HG03442 (cell line): ENCODE results near the gene ORC4.

Experiments used
- ATAC-seq: cut with Tn5 transposase; IDR thresholded peaks from one replicate; pipeline ENCODE4 v1.9.1; 2021; ENCODE audit warnings: mild to moderate bottlenecking, moderate library complexity; ENCODE audit not compliant: unreplicated experiment

Gene ORC4

GRCh38 chr2:148020111-148021058, at the start of gene ORC4:
ORC4 (minus strand) TSS chr2:148020737; CDS start chr2:147975958, 44,779 bp downstream.
- ATAC-seq, result peak; percentile 66

DNA sequence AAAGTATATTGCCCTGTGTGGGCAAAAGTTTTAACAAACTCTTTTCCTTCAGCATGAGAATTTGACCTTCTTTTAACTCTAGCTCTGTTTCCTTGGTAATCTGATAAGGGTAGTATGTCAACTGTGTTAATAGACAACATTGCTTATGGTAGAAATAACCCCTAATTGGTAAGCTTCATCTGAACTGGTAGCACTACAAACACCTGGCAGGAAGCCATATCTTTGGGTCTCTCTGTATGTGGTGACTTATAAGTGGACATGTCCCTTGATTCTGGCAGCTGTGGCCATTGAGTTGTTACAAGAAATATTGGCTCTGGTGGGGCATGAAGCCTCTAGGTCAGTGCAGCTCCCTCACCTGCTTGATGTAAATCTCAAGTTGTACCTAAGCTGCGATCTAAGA, 47.3 kb upstream of the ORC4 start:
- no peak for ATAC-seq

DNA sequence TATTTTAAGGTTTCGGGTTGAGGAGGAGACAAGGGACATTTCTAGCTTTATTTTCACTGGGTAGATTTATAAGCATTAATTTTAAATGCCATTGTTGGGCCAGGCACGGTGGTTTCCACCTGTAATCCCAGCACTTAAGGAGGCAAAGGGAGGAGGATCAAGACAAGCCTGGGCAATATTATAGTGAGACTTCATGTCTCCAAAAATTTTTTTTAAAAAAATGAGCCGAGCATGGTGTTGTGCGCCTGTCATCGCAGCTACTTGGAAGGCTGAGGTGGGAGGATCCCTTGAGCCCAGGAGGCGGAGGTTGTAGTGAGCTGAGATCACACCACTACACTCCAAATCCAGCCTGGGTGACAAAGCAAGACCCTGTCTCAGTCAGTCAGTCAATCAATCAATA, 45.4 kb upstream of the ORC4 start:
- no peak for ATAC-seq

DNA sequence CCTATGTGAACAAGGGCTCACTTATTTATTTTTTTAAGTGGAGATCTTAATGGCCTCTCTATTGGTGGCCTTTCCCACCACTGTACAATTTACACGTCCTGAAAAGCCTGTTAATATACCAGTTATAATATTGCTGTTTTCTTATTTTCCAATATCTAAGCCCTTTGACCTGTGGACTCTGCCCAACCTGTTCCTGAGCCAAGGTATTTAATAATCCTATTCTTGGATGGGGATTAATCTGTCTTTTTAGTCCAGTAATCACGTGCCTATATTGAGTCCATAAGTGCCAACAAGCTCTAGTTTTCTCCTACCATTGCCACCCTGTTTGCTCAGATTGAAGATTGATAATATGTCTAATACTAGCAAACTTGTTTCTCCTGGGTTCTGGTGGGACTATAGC, 43.1 kb upstream of the ORC4 start:
- ATAC-seq, result no peak

DNA sequence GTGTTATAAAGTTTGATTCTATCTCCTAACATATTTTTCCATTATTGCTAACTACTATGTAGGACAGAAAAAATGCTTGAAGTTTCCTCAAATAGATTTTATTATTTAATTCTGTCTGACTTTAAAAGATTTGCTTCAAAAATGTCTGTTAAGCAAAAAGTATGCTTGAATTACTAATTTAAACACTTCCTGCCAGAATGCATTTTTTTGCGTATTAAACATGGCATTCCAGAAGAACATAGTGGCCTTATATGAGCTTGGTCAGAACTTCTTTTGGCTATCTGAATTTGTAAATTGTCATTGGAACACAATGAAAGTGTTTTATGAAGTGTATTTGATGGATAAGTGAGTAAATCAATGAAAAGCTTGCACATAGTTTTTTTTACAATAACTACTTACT, 38.1 kb upstream of the ORC4 start:
- ATAC-seq, result no peak

DNA sequence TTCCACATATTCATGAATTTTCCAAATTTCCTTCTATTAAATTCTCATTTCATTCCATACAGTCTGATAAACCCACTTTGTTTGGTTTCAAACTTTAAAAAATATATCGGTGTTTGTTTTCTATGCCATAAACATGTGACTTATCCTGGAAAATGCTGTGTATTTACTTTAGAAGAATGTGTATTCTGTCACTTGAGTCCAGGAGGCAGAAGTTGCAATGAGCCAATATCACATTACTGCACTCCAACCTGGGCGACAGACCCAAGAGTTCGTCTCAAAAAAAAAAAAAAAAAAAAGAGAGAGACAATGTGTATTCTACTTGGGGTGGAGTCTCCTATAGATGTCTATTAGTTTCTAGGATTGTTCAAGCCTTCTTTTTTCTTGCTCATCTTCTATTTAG, 32.1 kb upstream of the ORC4 start:
- no peak for ATAC-seq

- no peak for ATAC-seq
Observed at GRCh38 chr2:148049284-148049683, 28.7 kb upstream of the ORC4 start.

DNA sequence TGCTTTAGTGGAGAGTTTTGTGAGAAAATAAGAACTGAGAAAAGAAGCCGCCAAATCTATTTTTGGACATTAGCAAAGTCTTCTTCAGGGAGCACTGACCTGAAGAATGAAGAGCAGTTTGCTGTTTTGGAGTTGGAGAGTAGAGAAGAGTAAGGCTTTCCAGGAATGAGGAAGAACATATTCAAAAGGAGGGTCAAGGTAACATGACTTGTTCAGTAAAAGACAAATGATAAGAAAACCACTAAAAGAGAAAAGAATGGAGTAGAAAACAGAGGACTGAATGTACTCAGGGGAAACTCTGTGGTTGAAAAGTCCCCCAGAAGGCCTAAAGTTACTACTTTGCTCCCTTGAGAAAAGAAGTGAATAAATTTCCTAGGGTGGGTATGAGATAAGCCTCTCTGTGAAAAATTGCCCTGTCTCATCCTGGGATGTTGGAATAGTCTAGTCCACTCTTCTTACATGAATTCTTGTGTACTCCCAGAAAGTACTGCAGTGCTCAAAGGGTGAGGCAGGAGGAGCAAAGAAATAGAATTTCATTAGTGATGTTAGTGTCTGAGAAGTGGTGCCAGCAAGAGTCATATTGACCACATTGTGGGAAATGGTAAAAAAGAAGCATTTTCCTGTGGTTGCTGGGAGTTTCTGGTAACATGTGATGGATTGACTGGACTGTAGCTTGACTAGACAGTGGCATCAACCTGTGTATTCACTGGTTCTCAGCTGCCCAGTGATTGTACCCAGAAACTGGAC, 28.1 kb upstream of the ORC4 start:
- peak; percentile 68 for ATAC-seq

DNA sequence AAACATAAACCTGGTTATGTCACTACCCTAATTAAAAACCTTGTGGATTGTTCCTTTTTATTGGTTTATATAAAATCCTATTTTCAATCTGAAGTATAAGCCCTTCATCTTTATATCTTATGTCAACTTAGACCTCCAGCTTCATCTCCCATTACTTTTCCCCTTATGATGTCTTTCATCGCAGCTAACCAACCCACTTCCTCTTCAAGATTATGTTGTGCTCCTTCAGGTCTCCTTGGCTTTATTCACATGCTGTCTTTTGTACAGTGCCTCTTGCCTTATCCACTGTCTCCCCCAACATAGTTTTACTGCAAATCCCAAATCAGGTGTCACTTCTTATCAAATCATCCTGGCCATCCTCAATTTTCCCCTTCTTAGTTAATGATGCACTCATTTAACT, 26.3 kb upstream of the ORC4 start:
- no peak for ATAC-seq

DNA sequence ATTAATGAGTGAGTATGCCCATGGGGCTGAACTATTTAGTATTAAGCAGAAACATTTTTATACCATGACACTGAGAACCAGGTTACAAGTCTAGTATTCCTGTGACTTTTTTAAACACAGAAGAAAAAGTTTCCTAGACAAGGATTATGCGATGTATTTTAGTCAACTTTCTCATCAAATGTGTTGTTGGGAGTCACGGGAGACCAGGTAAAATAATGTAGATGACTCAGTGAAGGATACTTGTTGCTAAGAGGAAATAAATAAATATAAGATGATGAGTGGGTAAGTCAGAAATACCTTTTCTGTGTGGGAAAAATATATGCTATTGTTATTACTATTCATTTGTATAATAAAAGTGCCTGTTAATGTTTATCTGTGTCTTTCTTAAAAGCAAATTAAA, 23.8 kb upstream of the ORC4 start:
- no peak for ATAC-seq

DNA sequence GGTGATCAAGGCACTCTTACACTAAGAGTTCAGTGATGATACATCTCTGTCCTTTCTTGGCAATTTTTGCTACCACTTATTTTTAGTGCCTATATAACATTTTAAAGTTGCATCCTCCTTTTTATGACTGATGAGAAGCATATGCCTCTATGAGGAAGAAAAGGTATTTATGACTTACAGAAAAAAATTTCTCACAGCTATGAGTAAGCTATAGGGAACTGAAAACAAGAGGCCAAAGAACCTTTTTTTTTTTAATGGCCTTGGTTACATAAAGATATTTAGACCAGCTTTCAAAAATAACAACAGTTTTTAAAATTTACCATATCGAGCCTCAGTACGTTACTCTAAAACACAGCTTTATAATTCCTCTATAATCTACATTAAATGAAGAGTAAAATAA, 21.7 kb upstream of the ORC4 start:
- ATAC-seq, result peak; percentile 93

GRCh38 chr2:148039783-148040182, 19.2 kb upstream of the ORC4 start:
- no peak for ATAC-seq

GRCh38 chr2:148032215-148032614, 11.7 kb upstream of the ORC4 start:
- no peak for ATAC-seq

DNA sequence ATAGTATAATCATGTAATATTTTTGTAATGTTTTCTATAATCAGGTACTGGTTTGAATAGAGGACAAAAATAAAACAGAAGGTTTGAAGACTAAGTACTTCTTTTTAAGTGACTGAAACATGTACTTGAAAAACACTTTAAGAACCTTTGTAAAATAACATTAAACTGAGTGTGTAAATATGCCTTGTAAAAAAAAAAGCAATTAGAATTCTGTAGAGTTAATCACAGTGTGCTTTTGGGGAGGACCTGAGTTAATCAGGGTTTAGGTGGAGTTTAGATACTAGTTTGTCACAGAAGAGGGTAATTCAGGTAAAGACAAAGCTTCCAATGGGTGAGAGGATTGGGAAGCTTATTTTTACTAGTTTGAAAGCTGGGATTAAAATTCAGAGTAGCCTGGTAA, 10.6 kb upstream of the ORC4 start:
- no peak for ATAC-seq

DNA sequence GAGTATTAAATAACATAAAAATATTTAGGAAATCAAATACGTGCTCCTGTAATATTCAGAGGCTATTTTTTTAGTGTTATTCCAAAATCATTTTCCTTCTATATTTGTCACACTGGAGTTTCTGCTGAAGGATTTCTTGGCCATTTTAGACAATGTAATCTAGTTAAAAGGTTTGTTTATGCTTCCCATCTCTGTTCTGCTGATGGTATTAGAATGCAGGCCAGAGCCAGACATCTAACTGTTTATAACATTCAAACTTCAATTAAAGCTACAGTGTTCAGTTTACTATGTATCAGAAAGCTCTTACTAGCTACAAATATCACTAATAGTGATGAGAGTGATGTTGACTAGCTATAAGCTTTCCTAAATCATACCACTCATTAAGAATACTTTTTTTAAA, 8.2 kb upstream of the ORC4 start:
- ATAC-seq, result no peak

- ATAC-seq, result no peak
Observed at GRCh38 chr2:148027822-148028221, 7.3 kb upstream of the ORC4 start.

- no peak for ATAC-seq
Observed at GRCh38 chr2:148026573-148026972, 6.0 kb upstream of the ORC4 start.

DNA sequence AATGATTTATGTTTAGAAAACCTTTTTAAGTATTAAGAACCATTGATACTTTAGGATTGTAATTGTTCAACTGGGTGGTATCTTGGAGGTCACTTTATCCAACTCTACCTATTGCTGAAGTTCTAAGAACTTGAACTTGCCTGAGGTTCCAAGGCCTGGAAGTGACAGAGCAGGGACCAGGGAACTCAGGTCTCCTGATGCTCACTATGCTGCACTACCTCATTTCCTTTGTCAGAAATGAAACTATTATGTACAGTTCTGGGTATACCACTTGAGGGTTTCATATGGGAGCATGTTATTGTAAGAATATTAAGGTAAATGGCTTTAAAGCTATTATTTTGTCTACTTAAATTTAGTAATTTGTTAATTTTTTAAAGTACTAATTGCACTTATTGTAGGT, 3.3 kb upstream of the ORC4 start:
- peak; percentile 30 for ATAC-seq

DNA sequence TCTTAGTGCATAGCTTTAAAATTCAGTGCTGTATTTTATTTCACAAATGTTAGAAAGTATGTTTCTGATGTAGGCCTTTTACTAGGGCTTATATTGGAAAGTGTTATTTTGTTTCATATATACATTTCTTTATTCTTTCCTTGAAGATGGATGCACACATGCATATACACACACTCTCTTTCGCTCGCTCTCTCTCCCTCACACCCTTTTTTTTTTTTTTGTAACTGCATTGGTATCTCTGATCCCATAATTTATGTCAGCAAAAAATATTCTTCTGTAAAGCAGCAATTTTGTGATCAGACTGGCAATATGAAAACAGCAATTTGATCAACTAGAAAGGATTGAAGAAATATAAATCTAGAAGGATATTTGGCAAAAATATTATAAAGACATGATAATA, 2.3 kb upstream of the ORC4 start:
- no peak for ATAC-seq

GRCh38 chr2:148022351-148022750, 1.8 kb upstream of the ORC4 start:
- no peak for ATAC-seq

GRCh38 chr2:148021886-148022285, 1.3 kb upstream of the ORC4 start:
- ATAC-seq, result no peak
